ENCODE results near the gene SMARCA1.

SMARCA1 gene

DNA sequence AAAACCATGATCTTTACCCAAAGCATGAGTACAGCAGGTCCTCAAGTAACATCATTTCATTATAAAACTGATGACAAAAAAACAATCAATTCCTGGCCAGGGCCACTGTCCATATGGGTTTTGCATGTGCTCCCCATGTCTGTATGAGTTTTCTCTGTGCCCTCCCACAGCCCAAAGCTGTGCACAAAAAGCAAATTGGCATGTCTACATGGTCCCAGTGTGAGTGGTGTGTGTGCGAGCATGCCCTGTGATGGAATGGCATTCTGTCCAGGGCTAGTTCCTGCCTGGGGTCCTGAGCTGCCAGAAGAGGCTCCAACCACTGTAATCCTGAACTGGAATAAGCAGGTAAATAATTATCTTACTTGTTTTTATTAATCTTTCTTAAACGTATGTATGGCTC is 28.4 kb downstream of the SMARCA1 start:
- no peaks in the 10 kb centered on the region for H3K9me3 ChIP-seq (replicated peaks; ENCODE audit: insufficient read depth, low read length)
- H2AFZ ChIP-seq (ENCODE audit: low read length): no peak overlapping the region
- no peaks in the 10 kb centered on the region for H3K9me2 ChIP-seq (replicated peaks; ENCODE audit: insufficient read depth, low read length)
- no peaks in the 10 kb centered on the region for H3K36me3 ChIP-seq (replicated peaks; ENCODE audit: insufficient read depth, low read length)
- no peak overlapping the region for H3K27ac ChIP-seq (ENCODE audit: low read length)
- no peak overlapping the region for H3K4me2 ChIP-seq (ENCODE audit: low read depth, low read length)
- H3F3A ChIP-seq (ENCODE audit: insufficient read depth, low read length): no peaks in the 10 kb centered on the region
- H3K79me2 ChIP-seq (ENCODE audit: low read length): no peaks in the 10 kb centered on the region
- H4K20me1 ChIP-seq (ENCODE audit: insufficient read depth, low read length): no peaks in the 10 kb centered on the region
- DNase-seq: no peak
- TF ChIP-seq EZH2phosphoT487 (IDR thresholded peaks at IDR 0.05; ENCODE audit: low read length): no peak
- TF ChIP-seq EZH2 (optimal IDR thresholded peaks at IDR 0.05; ENCODE audit: low read depth, low read length): no peak
- TF ChIP-seq, protein P1, sequence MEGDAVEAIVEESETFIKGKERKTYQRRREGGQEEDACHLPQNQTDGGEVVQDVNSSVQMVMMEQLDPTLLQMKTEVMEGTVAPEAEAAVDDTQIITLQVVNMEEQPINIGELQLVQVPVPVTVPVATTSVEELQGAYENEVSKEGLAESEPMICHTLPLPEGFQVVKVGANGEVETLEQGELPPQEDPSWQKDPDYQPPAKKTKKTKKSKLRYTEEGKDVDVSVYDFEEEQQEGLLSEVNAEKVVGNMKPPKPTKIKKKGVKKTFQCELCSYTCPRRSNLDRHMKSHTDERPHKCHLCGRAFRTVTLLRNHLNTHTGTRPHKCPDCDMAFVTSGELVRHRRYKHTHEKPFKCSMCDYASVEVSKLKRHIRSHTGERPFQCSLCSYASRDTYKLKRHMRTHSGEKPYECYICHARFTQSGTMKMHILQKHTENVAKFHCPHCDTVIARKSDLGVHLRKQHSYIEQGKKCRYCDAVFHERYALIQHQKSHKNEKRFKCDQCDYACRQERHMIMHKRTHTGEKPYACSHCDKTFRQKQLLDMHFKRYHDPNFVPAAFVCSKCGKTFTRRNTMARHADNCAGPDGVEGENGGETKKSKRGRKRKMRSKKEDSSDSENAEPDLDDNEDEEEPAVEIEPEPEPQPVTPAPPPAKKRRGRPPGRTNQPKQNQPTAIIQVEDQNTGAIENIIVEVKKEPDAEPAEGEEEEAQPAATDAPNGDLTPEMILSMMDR (IDR thresholded peaks at IDR 0.05; ENCODE audit: low read length): no peak
- H3K4me1 ChIP-seq (ENCODE audit: low read length): no peaks in the 10 kb centered on the region
- no peak overlapping the region for H3K9ac ChIP-seq (ENCODE audit: low read length)
- H3K4me3 ChIP-seq (ENCODE audit: low read length): no peak overlapping the region
- no peaks in the 10 kb centered on the region for H3K27me3 ChIP-seq (replicated peaks; ENCODE audit: insufficient read depth, low read length)

GRCh38 chrX:129493643-129494042 is 29.6 kb downstream of the SMARCA1 start:
- Histone ChIP-seq H3K4me1 (ENCODE audit: low read length) (no peaks in the 10 kb centered on the region), H3K4me2 (ENCODE audit: low read depth, low read length) (no peak overlapping the region), H4K20me1 (ENCODE audit: insufficient read depth, low read length) (no peaks in the 10 kb centered on the region), H2AFZ (ENCODE audit: low read length) (no peak overlapping the region), H3F3A (ENCODE audit: insufficient read depth, low read length) (no peaks in the 10 kb centered on the region), H3K27ac (ENCODE audit: low read length) (no peak overlapping the region), H3K9me2 (replicated peaks; ENCODE audit: insufficient read depth, low read length) (no peaks in the 10 kb centered on the region), H3K36me3 (replicated peaks; ENCODE audit: insufficient read depth, low read length) (no peaks in the 10 kb centered on the region), H3K9me3 (replicated peaks; ENCODE audit: insufficient read depth, low read length) (no peaks in the 10 kb centered on the region), H3K27me3 (replicated peaks; ENCODE audit: insufficient read depth, low read length) (no peaks in the 10 kb centered on the region), H3K9ac (ENCODE audit: low read length) (no peak overlapping the region), H3K4me3 (ENCODE audit: low read length) (no peak overlapping the region), H3K79me2 (ENCODE audit: low read length) (no peaks in the 10 kb centered on the region)
- DNase-seq: no peak
- TF ChIP-seq EZH2phosphoT487 (IDR thresholded peaks at IDR 0.05; ENCODE audit: low read length) (no peak), EZH2 (optimal IDR thresholded peaks at IDR 0.05; ENCODE audit: low read depth, low read length) (no peak)
- TF ChIP-seq, protein P1 (IDR thresholded peaks at IDR 0.05; ENCODE audit: low read length): no peak

GRCh38 chrX:129490330-129490729 is 33.0 kb downstream of the SMARCA1 start:
- H4K20me1 ChIP-seq (ENCODE audit: insufficient read depth, low read length): no peaks in the 10 kb centered on the region
- H3F3A ChIP-seq (ENCODE audit: insufficient read depth, low read length): no peaks in the 10 kb centered on the region
- no peak for DNase-seq
- no peaks in the 10 kb centered on the region for H3K36me3 ChIP-seq (replicated peaks; ENCODE audit: insufficient read depth, low read length)
- H3K9me3 ChIP-seq (replicated peaks; ENCODE audit: insufficient read depth, low read length): no peaks in the 10 kb centered on the region
- H3K9ac ChIP-seq (ENCODE audit: low read length): no peak overlapping the region
- no peaks in the 10 kb centered on the region for H3K9me2 ChIP-seq (replicated peaks; ENCODE audit: insufficient read depth, low read length)
- no peak overlapping the region for H2AFZ ChIP-seq (ENCODE audit: low read length)
- H3K27ac ChIP-seq (ENCODE audit: low read length): no peak overlapping the region
- H3K4me3 ChIP-seq (ENCODE audit: low read length): no peak overlapping the region
- H3K79me2 ChIP-seq (ENCODE audit: low read length): no peaks in the 10 kb centered on the region
- H3K4me1 ChIP-seq (ENCODE audit: low read length): no peaks in the 10 kb centered on the region
- no peak overlapping the region for H3K4me2 ChIP-seq (ENCODE audit: low read depth, low read length)
- TF ChIP-seq EZH2 (optimal IDR thresholded peaks at IDR 0.05; ENCODE audit: low read depth, low read length) (no peak), EZH2phosphoT487 (IDR thresholded peaks at IDR 0.05; ENCODE audit: low read length) (no peak)
- TF ChIP-seq, protein P1 (IDR thresholded peaks at IDR 0.05; ENCODE audit: low read length): no peak
- no peaks in the 10 kb centered on the region for H3K27me3 ChIP-seq (replicated peaks; ENCODE audit: insufficient read depth, low read length)

Data from MM.1S (cell line).